ENCODE results near the gene GABBR2. TPM values are rescaled to one million over a fixed set of nuclear protein-coding genes. Genes with fewer than 3 reads are reported as not detected.

Gene GABBR2
- total and polyA plus RNA-seq, 9 of the 15 experiments (the other 6 are each of a cell fraction or from before 2014, with no cell fraction given), result 0.15 to 1.9 (median 0.32) TPM

- DNase-seq (ENCODE audit: extremely low read depth in 1 of 4, low spot score in 3 of 4), result no peak
- Histone ChIP-seq H3K27ac (ENCODE audit: extremely low read depth, low read depth, low read length) (no peak overlapping the region), H3K9ac (ENCODE audit: insufficient read depth in 1 of 2, low read depth in 2 of 2, low read length in 2 of 2) (no peak overlapping the region), H3K4me2 (ENCODE audit: insufficient read depth, low read length) (no peak overlapping the region), H3K4me3 (no peak overlapping the region), H3K9me1 (ENCODE audit: control insufficient read depth, insufficient read depth, low read length) (no peaks in the 10 kb centered on the region), H4K20me1 (replicated peaks; ENCODE audit: control insufficient read depth, insufficient read depth, low read length) (no peaks in the 10 kb centered on the region), H3K27me3 (ENCODE audit: control insufficient read depth in 2 of 2, insufficient read depth in 2 of 2, low read length in 2 of 2) (peaks cover 23 to 44% of the 10 kb centered on the region in 2 experiments), H3K4me1 (replicated peaks in 1 of 2; ENCODE audit: control insufficient read depth in 2 of 2, insufficient read depth in 2 of 2, low read length in 2 of 2) (no peaks in the 10 kb centered on the region), H2AFZ (ENCODE audit: low read depth, low read length) (no peak overlapping the region), H3K9me3 (replicated peaks; ENCODE audit: control insufficient read depth, insufficient read depth, low read depth, low read length) (no peaks in the 10 kb centered on the region), H3K36me3 (ENCODE audit: control insufficient read depth, insufficient read depth, low read length) (no peaks in the 10 kb centered on the region), H3K79me2 (ENCODE audit: control insufficient read depth, insufficient read depth, low read length) (no peaks in the 10 kb centered on the region)
- in situ Hi-C loops (cut with MboI) (no loop called here), intact Hi-C loops (cut with micrococcal nuclease) (no loop called here)
- ChIA-PET CTCF (ENCODE audit: low intra/inter-chr PET ratio) (no interaction called here), POLR2A (no interaction called here)
- 0% methylated on average over 4 of the region's 4 CpGs for WGBS (ENCODE audit: insufficient coverage, low coverage, missing lambda C conversion rate)
- TF ChIP-seq RBM17 (IDR thresholded peaks at IDR 0.05; ENCODE audit: borderline replicate concordance, low read depth, low read length) (no peak), FOXJ2 (tag; IDR thresholded peaks at IDR 0.05) (no peak)
- no peak for ATAC-seq
- no peak for FAIRE-seq
- no TSS peak for BruUV-seq (replicated peaks)
Observed at GRCh38 chr9:98665501-98665900, 43.2 kb downstream of the GABBR2 start.

- Histone ChIP-seq H3K79me2 (ENCODE audit: control insufficient read depth, insufficient read depth, low read length) (no peaks in the 10 kb centered on the region), H3K27ac (ENCODE audit: extremely low read depth, low read depth, low read length) (no peak overlapping the region), H3K9ac (ENCODE audit: insufficient read depth in 1 of 2, low read depth in 2 of 2, low read length in 2 of 2) (no peak overlapping the region), H3K4me3 (no peak overlapping the region), H4K20me1 (replicated peaks; ENCODE audit: control insufficient read depth, insufficient read depth, low read length) (no peaks in the 10 kb centered on the region), H3K36me3 (ENCODE audit: control insufficient read depth, insufficient read depth, low read length) (no peaks in the 10 kb centered on the region), H3K9me1 (ENCODE audit: control insufficient read depth, insufficient read depth, low read length) (no peaks in the 10 kb centered on the region), H3K4me1 (replicated peaks in 1 of 2; ENCODE audit: control insufficient read depth in 2 of 2, insufficient read depth in 2 of 2, low read length in 2 of 2) (no peaks in the 10 kb centered on the region), H3K27me3 (ENCODE audit: control insufficient read depth in 2 of 2, insufficient read depth in 2 of 2, low read length in 2 of 2) (peaks cover 5 to 25% of the 10 kb centered on the region in 2 experiments; a peak in 3 of 5 replicates), H2AFZ (ENCODE audit: low read depth, low read length) (no peak overlapping the region), H3K4me2 (ENCODE audit: insufficient read depth, low read length) (no peak overlapping the region), H3K9me3 (replicated peaks; ENCODE audit: control insufficient read depth, insufficient read depth, low read depth, low read length) (no peaks in the 10 kb centered on the region)
- intact Hi-C loops (cut with micrococcal nuclease), result no loop called here
- BruUV-seq (replicated peaks), result no TSS peak
- CTCF ChIA-PET (ENCODE audit: low intra/inter-chr PET ratio), result no interaction called here
- in situ Hi-C loops (cut with MboI), result no loop called here
- no peak for TF ChIP-seq ZNF134 (CRISPR knock-in tag; conservative IDR thresholded peaks at IDR 0.05)
- no peak for TF ChIP-seq ARNT (IDR thresholded peaks at IDR 0.05)
- no peak for TF ChIP-seq FOXO4 (CRISPR knock-in tag; IDR thresholded peaks at IDR 0.05)
- no peak for TF ChIP-seq ZNF444 (CRISPR knock-in tag; IDR thresholded peaks at IDR 0.05)
- TF ChIP-seq JUND (IDR thresholded peaks at IDR 0.05; ENCODE audit: borderline replicate concordance, low read depth, low read length), result no peak
- TF ChIP-seq JUND (tag; IDR thresholded peaks at IDR 0.05; ENCODE audit: borderline replicate concordance, low read depth, low read length), result no peak
- TF ChIP-seq ZZZ3 (IDR thresholded peaks at IDR 0.05), result no peak
- no peak for TF ChIP-seq LEF1 (IDR thresholded peaks at IDR 0.05)
- no peak for TF ChIP-seq ZEB2 (IDR thresholded peaks at IDR 0.05)
- TF ChIP-seq KAT8 (IDR thresholded peaks at IDR 0.05; ENCODE audit: low read depth), result no peak
- TF ChIP-seq HDAC3 (IDR thresholded peaks at IDR 0.05; ENCODE audit: borderline replicate concordance, partially characterized antibody), result no peak
- TF ChIP-seq XRCC3 (IDR thresholded peaks at IDR 0.05), result no peak
- WGBS (ENCODE audit: insufficient coverage, low coverage, missing lambda C conversion rate), result 13% methylated on average over 4 of the region's 4 CpGs
- POLR2A ChIA-PET, result interaction anchor here (0.7 kb wide), 2 partner anchors 11 to 48 kb away, joined by 3 read pairs; no protein-coding TSS in a partner anchor
- FAIRE-seq (no peak), ATAC-seq (no peak), DNase-seq (ENCODE audit: extremely low read depth in 1 of 4, low spot score in 3 of 4) (no peak)
Observed at GRCh38 chr9:98660541-98660940, 48.2 kb downstream of the GABBR2 start.

Data from K562 (cell line).